H1 (cell line): ENCODE measurements around the gene CMC1. TPM values are rescaled to one million over a fixed set of nuclear protein-coding genes. Genes with fewer than 3 reads are reported as not detected.

ENCODE experiments used
- CTCF ChIA-PET: fragments of 300-600 bp; sonication (Branson Sonifier 250); formaldehyde crosslinking; loops from one replicate; lab custom pipeline; 2021; ENCODE audit not compliant: partially characterized antibody; lab: Charles Lee
- POLR2A ChIA-PET: fragments of 300-600 bp; sonication (Branson Sonifier 250); formaldehyde crosslinking; loops from one replicate; lab custom pipeline; 2021; ENCODE audit warnings: inconsistent platforms; ENCODE audit not compliant: partially characterized antibody; lab: Charles Lee
- DNase-seq, 2 experiments: peaks; one replicate each; pipeline versions ENCODE4 v3.0.0 to v3.0.0-alpha.2; 2010 to 2022; ENCODE audit warnings: low spot score in 2 of 2, low read depth in 1 of 2, mixed read lengths in 1 of 2
- FAIRE-seq: peaks from 2 replicates; lab custom pipeline; 2011; peaks lifted over from hg19 to GRCh38; lab: Jason Lieb, UNC
- H2AFZ ChIP-seq: 2 replicates; pipeline ENCODE4 v1.8.1; 2012; ENCODE audit warnings: low read length, inconsistent platforms
- H2AK5ac ChIP-seq: 2 replicates; pipeline ENCODE4 v1.6.1; 2013; ENCODE audit warnings: low read depth, low read length
- H2BK120ac ChIP-seq: replicated peaks from 2 replicates; pipeline ENCODE3; 2013; ENCODE audit warnings: low read depth, low read length, inconsistent platforms
- H2BK12ac ChIP-seq: 2 replicates; pipeline ENCODE4 v1.6.1; 2013; ENCODE audit warnings: low read depth, low read length
- H2BK15ac ChIP-seq: 2 replicates; pipeline ENCODE4 v1.6.1; 2013; ENCODE audit warnings: low read length
- H2BK20ac ChIP-seq: 2 replicates; pipeline ENCODE4 v1.6.1; 2013; ENCODE audit warnings: low read length
- H2BK5ac ChIP-seq: 2 replicates; pipeline ENCODE4 v1.6.1; 2013; ENCODE audit warnings: low read depth, low read length
- H3K14ac ChIP-seq: 2 replicates; pipeline ENCODE4 v1.6.1; 2013; ENCODE audit warnings: inconsistent platforms; ENCODE audit not compliant: insufficient read length
- H3K18ac ChIP-seq: 2 replicates; pipeline ENCODE4 v1.6.1; 2013; ENCODE audit warnings: low read length; ENCODE audit errors: extremely low read depth
- H3K23ac ChIP-seq: 2 replicates; pipeline ENCODE4 v1.6.1; 2013; ENCODE audit warnings: inconsistent platforms; ENCODE audit not compliant: insufficient read length
- H3K23me2 ChIP-seq: 2 replicates; pipeline ENCODE4 v1.6.1; 2013; ENCODE audit warnings: low read depth, low read length
- H3K27ac ChIP-seq: 2 replicates; pipeline ENCODE4 v1.6.1; 2011; ENCODE audit warnings: low read depth, low read length, inconsistent platforms
- H3K27me3 ChIP-seq, 4 experiments: replicated peaks in 1 of 4; 1 replicate in 1 of 4; 2 replicates in 3 of 4; pipeline versions ENCODE4 v1.6.1 to v1.8.1; 2011 to 2013; ENCODE audit warnings: low read length in 3 of 4, mild to moderate bottlenecking in 3 of 4, inconsistent platforms in 2 of 4, mixed read lengths in 2 of 4, moderate library complexity in 1 of 4; ENCODE audit not compliant: control insufficient read depth in 3 of 4, insufficient read depth in 3 of 4; ENCODE audit errors: extremely low read depth in 1 of 4
- H3K36me3 ChIP-seq, 4 experiments: 2 replicates each; pipeline versions ENCODE4 v1.6.1 to v1.8.1; 2011 to 2013; ENCODE audit warnings: mild to moderate bottlenecking in 4 of 4, low read length in 3 of 4, moderate library complexity in 2 of 4, control low read depth in 1 of 4, inconsistent platforms in 1 of 4; ENCODE audit not compliant: insufficient read depth in 4 of 4, control insufficient read depth in 2 of 4
- H3K4ac ChIP-seq: replicated peaks from 2 replicates; pipeline ENCODE3; 2013; ENCODE audit warnings: low read length, low read depth, mixed read lengths, inconsistent platforms; ENCODE audit not compliant: insufficient read length
- H3K4me1 ChIP-seq, 4 experiments: replicated peaks in 1 of 4; 1 replicate in 1 of 4; 2 replicates in 3 of 4; pipeline versions ENCODE4 v1.6.1 to v1.8.1; 2011 to 2013; ENCODE audit warnings: low read length in 3 of 4, inconsistent platforms in 2 of 4, mixed read lengths in 1 of 4; ENCODE audit not compliant: insufficient read depth in 4 of 4, control insufficient read depth in 3 of 4
- H3K4me2 ChIP-seq, 2 experiments: 2 replicates each; pipeline versions ENCODE4 v1.6.1 to v1.8.1; 2011 to 2013; ENCODE audit warnings: low read depth in 2 of 2, low read length in 2 of 2, control low read depth in 1 of 2, inconsistent platforms in 1 of 2, mild to moderate bottlenecking in 1 of 2; ENCODE audit not compliant: insufficient read depth in 1 of 2
- H3K4me3 ChIP-seq, 4 experiments: fragments of 200-600, 300-600 bp in 1 of 4; sonication (generic), shearing (Covaris generic), sonication (Bioruptor Twin) in 1 of 4; 2 replicates each; pipeline versions ENCODE4 v1.5.1 to v1.8.1; 2011 to 2016; ENCODE audit warnings: low read length in 4 of 4, low read depth in 3 of 4, control low read depth in 2 of 4, inconsistent platforms in 2 of 4, mild to moderate bottlenecking in 2 of 4, mixed read lengths in 1 of 4, moderate library complexity in 1 of 4; ENCODE audit not compliant: insufficient read depth in 2 of 4; ENCODE audit errors: extremely low read depth in 1 of 4
- H3K56ac ChIP-seq: replicated peaks from 2 replicates; pipeline ENCODE3; 2013; ENCODE audit warnings: low read depth, mild to moderate bottlenecking, mixed read lengths, low read length, inconsistent platforms; ENCODE audit not compliant: insufficient read length
- H3K79me1 ChIP-seq: 2 replicates; pipeline ENCODE4 v1.6.1; 2013; ENCODE audit warnings: low read depth, low read length, control low read depth
- H3K79me2 ChIP-seq, 2 experiments: 2 replicates each; pipeline versions ENCODE4 v1.6.1 to v1.8.1; 2012 to 2013; ENCODE audit warnings: low read length in 2 of 2, mild to moderate bottlenecking in 2 of 2, inconsistent platforms in 1 of 2; ENCODE audit not compliant: insufficient read depth in 2 of 2, control insufficient read depth in 1 of 2
- H3K9ac ChIP-seq, 4 experiments: replicated peaks in 1 of 4; 1 replicate in 1 of 4; 2 replicates in 3 of 4; pipeline versions ENCODE4 v1.6.1 to v1.8.1; 2011 to 2013; ENCODE audit warnings: low read depth in 3 of 4, low read length in 3 of 4, control low read depth in 2 of 4, mild to moderate bottlenecking in 2 of 4, moderate library complexity in 2 of 4, inconsistent platforms in 1 of 4; ENCODE audit errors: extremely low read depth in 1 of 4
- H3K9me3 ChIP-seq, 2 experiments: 2 replicates each; pipeline versions ENCODE4 v1.6.1 to v1.8.1; 2012 to 2013; ENCODE audit warnings: mild to moderate bottlenecking in 2 of 2, moderate library complexity in 2 of 2, control low read depth in 1 of 2, inconsistent platforms in 1 of 2, low read depth in 1 of 2, low read length in 1 of 2, mixed read lengths in 1 of 2; ENCODE audit not compliant: insufficient read depth in 2 of 2
- H4K20me1 ChIP-seq, 2 experiments: replicated peaks in 1 of 2; 2 replicates each; pipeline versions ENCODE3 to v1.8.1; 2011 to 2013; ENCODE audit warnings: inconsistent platforms in 2 of 2, low read length in 2 of 2, mild to moderate bottlenecking in 1 of 2; ENCODE audit not compliant: insufficient read depth in 2 of 2, control insufficient read depth in 1 of 2
- H4K5ac ChIP-seq: 2 replicates; pipeline ENCODE4 v1.6.1; 2013; ENCODE audit warnings: low read length, low read depth, mixed read lengths, inconsistent platforms; ENCODE audit not compliant: insufficient read length
- H4K8ac ChIP-seq: 2 replicates; pipeline ENCODE4 v1.8.0; 2013; ENCODE audit warnings: mild to moderate bottlenecking, moderate library complexity, low read length, inconsistent platforms; ENCODE audit not compliant: insufficient read depth; ENCODE audit errors: extremely low read depth
- H4K91ac ChIP-seq: replicated peaks from 2 replicates; pipeline ENCODE3; 2013; ENCODE audit warnings: low read length, mixed read lengths, inconsistent platforms; ENCODE audit not compliant: insufficient read length
- ATF2 ChIP-seq: IDR thresholded peaks from 2 replicates; pipeline ENCODE4 v1.6.1; 2012; ENCODE audit warnings: low read length, inconsistent platforms
- CEBPB ChIP-seq: IDR thresholded peaks from 2 replicates; pipeline ENCODE4 v1.6.1; 2012; ENCODE audit warnings: low read depth, low read length
- CREB1 ChIP-seq: IDR thresholded peaks from 2 replicates; pipeline ENCODE4 v1.6.1; 2012; ENCODE audit warnings: inconsistent platforms
- EZH2 ChIP-seq: fragments of 200-600 bp; sonication (generic); IDR thresholded peaks from 2 replicates; pipeline ENCODE4 v1.7.1; 2012; ENCODE audit warnings: low read depth, mild to moderate bottlenecking, moderate library complexity, low read length, inconsistent platforms; ENCODE audit not compliant: severe bottlenecking
- RXRA ChIP-seq: IDR thresholded peaks from 2 replicates; pipeline ENCODE4 v1.6.1; 2011; ENCODE audit warnings: low read depth, mild to moderate bottlenecking, low read length, moderate library complexity; ENCODE audit not compliant: insufficient read depth
- TBP ChIP-seq: IDR thresholded peaks from 2 replicates; pipeline ENCODE4 v1.6.1; 2011; ENCODE audit warnings: low read depth, low read length, improper control_type of control experiment
- ZNF274 ChIP-seq: IDR thresholded peaks from 2 replicates; pipeline ENCODE4 v1.7.0; 2012; ENCODE audit warnings: low read length, borderline replicate concordance; ENCODE audit errors: extremely low read depth
- WGBS, 2 experiments: shearing (Covaris generic) in 1 of 2; methylation state at CpG; one replicate each; pipeline versions ENCODE4 v1.1.6 to v1.1.7; 2013 to 2015; ENCODE audit warnings: low lambda C conversion rate in 2 of 2, mixed read lengths in 2 of 2, inconsistent platforms in 1 of 2, low coverage in 1 of 2, missing lambda C conversion rate in 1 of 2; ENCODE audit not compliant: insufficient replicate concordance in 2 of 2, insufficient coverage in 1 of 2, insufficient read length in 1 of 2; ENCODE audit errors: extremely low coverage in 1 of 2, missing lambda C conversion rate in 1 of 2; 5-methylcytosine and 5-hydroxymethylcytosine counted together
- polyA plus RNA-seq, 7 experiments: library from polyadenylated mRNA; depleted of rRNA in 3 of 7; stranded (reverse) in 5 of 7; unstranded in 2 of 7; fragments of >200 nt in 5 of 7; fragments of 200-250 nt in 2 of 7; gene quantifications; 1 replicate in 5 of 7; 2 replicates in 1 of 7; 4 replicates in 1 of 7; pipeline versions ENCODE4 v1.2.1 to v1.2.3, GENCODE V29; 2011 to 2013; ENCODE audit warnings: missing spikeins in 2 of 7, mixed read lengths in 2 of 7
- total RNA-seq: library from RNA; stranded (reverse); fragmentation: NEBNext Ultra II Directional; extraction: Animal tissue kit (Norgen Biotek cat#: 25700); gene quantifications from 2 replicates; pipeline ENCODE4 v1.2.1, GENCODE V29; 2021

Gene CMC1
- total and polyA plus RNA-seq, 2 of the 8 experiments (the other 6 are each of a cell fraction or from before 2014, with no cell fraction given), result 11.4 to 19.4 TPM

- CTCF ChIA-PET, result interaction anchor here (0.6 to 1.9 kb wide), 8 partner anchors 12 to 1037 kb away, joined by 3 to 8 read pairs (median 3); no protein-coding TSS in a partner anchor
- Histone ChIP-seq H3K18ac (no peak overlapping the region; the same call in 1 of the 2 replicates), H3K23ac (no peak overlapping the region), H3K27ac (peak overlapping the region; percentile 20; the same call in 1 of the 2 replicates), H3K4me2 (peak overlapping the region; percentile 68 to 87), H2AK5ac (no peak overlapping the region), H3K79me2 (peaks cover 0 to 33% of the 10 kb centered on the region in 2 experiments; a peak in 2 of 4 replicates), H3K79me1 (no peaks in the 10 kb centered on the region), H3K23me2 (peaks cover 5% of the 10 kb centered on the region; the same call in 1 of the 2 replicates), H4K20me1 (peaks cover 0 to 2% of the 10 kb centered on the region in 2 experiments), H2BK15ac (no peak overlapping the region), H2AFZ (peak overlapping the region; percentile 92), H4K5ac (peak overlapping the region; percentile 5), H2BK5ac (peak overlapping the region; percentile 96), H2BK12ac (no peak overlapping the region; the same call in 1 of the 2 replicates), H2BK120ac (no peak overlapping the region), H3K4ac (no peak overlapping the region), H3K14ac (no peak overlapping the region), H3K9me3 (no peaks in the 10 kb centered on the region; a peak in 1 of 4 replicates), H2BK20ac (no peak overlapping the region), H4K8ac (no peak overlapping the region), H4K91ac (no peak overlapping the region), H3K56ac (no peak overlapping the region), H3K36me3 (no peaks in the 10 kb centered on the region), H3K4me3 (peak overlapping the region; percentile 81 to 96 (median 84)), H3K9ac (peak overlapping the region; percentile 26 to 93 (median 77)), H3K4me1 (no peaks in the 10 kb centered on the region; a peak in 2 of 7 replicates), H3K27me3 (no peaks in the 10 kb centered on the region)
- 24% methylated on average over 13 of the region's 13 CpGs; no CpG with 5 or more reads in 1 of the 2 experiments for WGBS, 2 experiments
- no peak for FAIRE-seq
- TF ChIP-seq RXRA, result no peak
- no peak for TF ChIP-seq ZNF274
- TF ChIP-seq CEBPB, result no peak
- TF ChIP-seq CREB1, result no peak
- no peak for TF ChIP-seq EZH2
- no peak for TF ChIP-seq TBP
- TF ChIP-seq ATF2, result no peak
- no peak for DNase-seq
- POLR2A ChIA-PET, result interaction anchor here (0.9 to 1.9 kb wide), 3 partner anchors 14 to 637 kb away, joined by 3 to 5 read pairs (median 4); partner anchors contain the start of gene CMC1
Measured at GRCh38 chr3:28349469-28350000, 108.1 kb downstream of the CMC1 start.
